Measurements from ENCODE around the gene RAPGEFL1.
"Not testable (repeated sequence)": the region's sequence is repeated elsewhere in the genome, so short reads cannot be mapped to it uniquely, and the experiment has no call there.

- TF ChIP-seq EZH2 (IDR thresholded peaks at IDR 0.05; ENCODE audit: borderline replicate concordance, low read depth, low read length, severe bottlenecking); POLR2A (IDR thresholded peaks at IDR 0.05; ENCODE audit: low read depth, low read length); MYC (IDR thresholded peaks at IDR 0.05; ENCODE audit: low read depth, low read length); POLR2AphosphoS5 (IDR thresholded peaks at IDR 0.05; ENCODE audit: insufficient read depth, low read depth, low read length); JUN (IDR thresholded peaks at IDR 0.05; ENCODE audit: borderline replicate concordance, insufficient read depth, insufficient read length, low read depth): not testable (repeated sequence)
- TF ChIP-seq, protein P1, sequence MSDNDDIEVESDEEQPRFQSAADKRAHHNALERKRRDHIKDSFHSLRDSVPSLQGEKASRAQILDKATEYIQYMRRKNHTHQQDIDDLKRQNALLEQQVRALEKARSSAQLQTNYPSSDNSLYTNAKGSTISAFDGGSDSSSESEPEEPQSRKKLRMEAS (IDR thresholded peaks at IDR 0.05; ENCODE audit: insufficient read depth, insufficient read length), result not testable (repeated sequence)
- TF ChIP-seq, protein P2, sequence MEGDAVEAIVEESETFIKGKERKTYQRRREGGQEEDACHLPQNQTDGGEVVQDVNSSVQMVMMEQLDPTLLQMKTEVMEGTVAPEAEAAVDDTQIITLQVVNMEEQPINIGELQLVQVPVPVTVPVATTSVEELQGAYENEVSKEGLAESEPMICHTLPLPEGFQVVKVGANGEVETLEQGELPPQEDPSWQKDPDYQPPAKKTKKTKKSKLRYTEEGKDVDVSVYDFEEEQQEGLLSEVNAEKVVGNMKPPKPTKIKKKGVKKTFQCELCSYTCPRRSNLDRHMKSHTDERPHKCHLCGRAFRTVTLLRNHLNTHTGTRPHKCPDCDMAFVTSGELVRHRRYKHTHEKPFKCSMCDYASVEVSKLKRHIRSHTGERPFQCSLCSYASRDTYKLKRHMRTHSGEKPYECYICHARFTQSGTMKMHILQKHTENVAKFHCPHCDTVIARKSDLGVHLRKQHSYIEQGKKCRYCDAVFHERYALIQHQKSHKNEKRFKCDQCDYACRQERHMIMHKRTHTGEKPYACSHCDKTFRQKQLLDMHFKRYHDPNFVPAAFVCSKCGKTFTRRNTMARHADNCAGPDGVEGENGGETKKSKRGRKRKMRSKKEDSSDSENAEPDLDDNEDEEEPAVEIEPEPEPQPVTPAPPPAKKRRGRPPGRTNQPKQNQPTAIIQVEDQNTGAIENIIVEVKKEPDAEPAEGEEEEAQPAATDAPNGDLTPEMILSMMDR (IDR thresholded peaks at IDR 0.05; ENCODE audit: extremely low read depth in 1 of 2, insufficient read depth in 1 of 2, low read depth in 1 of 2, low read length in 2 of 2), result not testable (repeated sequence)
These were observed 28.9 kb downstream of the RAPGEFL1 start for GRCh38 chr17:40206193-40206592.

Data from endothelial cell of umbilical vein (primary cell).